ENCODE data around the gene CDK19. TPM values are rescaled to one million over a fixed set of nuclear protein-coding genes. Genes with fewer than 3 reads are reported as not detected.
"Not testable (repeated sequence)": the region's sequence is repeated elsewhere in the genome, so short reads cannot be mapped to it uniquely, and the experiment has no call there.

Gene CDK19
- total RNA-seq, 1 donor from 2014 or later, result 11.0 TPM

- Histone ChIP-seq H3K9me3 (ENCODE audit: control insufficient read depth in 3 of 3, low read length in 3 of 3) (no peaks in the 10 kb centered on the region), H3K9ac (ENCODE audit: low read depth in 1 of 3, low read length in 3 of 3) (no peak overlapping the region), H3K27me3 (ENCODE audit: control insufficient read depth in 3 of 3, insufficient read depth in 3 of 3, low read length in 3 of 3) (no peaks in the 10 kb centered on the region), H3K4me1 (ENCODE audit: control insufficient read depth in 3 of 3, insufficient read depth in 3 of 3, low read length in 3 of 3) (no peaks in the 10 kb centered on the region), H3K27ac (ENCODE audit: low read depth, low read length) (no peak overlapping the region), H3K36me3 (ENCODE audit: control insufficient read depth in 3 of 3, insufficient read depth in 3 of 3, low read length in 3 of 3) (peaks cover 5 to 11% (median 10%) of the 10 kb centered on the region in 3 donors), H3K4me3 (ENCODE audit: low read length in 3 of 3) (no peak overlapping the region)
Observed at GRCh38 chr6:110609101-110609500, 206.2 kb downstream of the CDK19 start.

GRCh38 chr6:110608151-110608550, 207.1 kb downstream of the CDK19 start:
- H3K27ac ChIP-seq (ENCODE audit: low read depth, low read length), result no peak overlapping the region
- no peak overlapping the region for H3K9ac ChIP-seq (ENCODE audit: low read depth in 1 of 3, low read length in 3 of 3)
- H3K27me3 ChIP-seq (ENCODE audit: control insufficient read depth in 3 of 3, insufficient read depth in 3 of 3, low read length in 3 of 3), result no peaks in the 10 kb centered on the region
- no peaks in the 10 kb centered on the region for H3K9me3 ChIP-seq (ENCODE audit: control insufficient read depth in 3 of 3, low read length in 3 of 3)
- peaks cover 0 to 9% (median 8%) of the 10 kb centered on the region in 3 donors for H3K36me3 ChIP-seq (ENCODE audit: control insufficient read depth in 3 of 3, insufficient read depth in 3 of 3, low read length in 3 of 3)
- no peaks in the 10 kb centered on the region for H3K4me1 ChIP-seq (ENCODE audit: control insufficient read depth in 3 of 3, insufficient read depth in 3 of 3, low read length in 3 of 3)
- H3K4me3 ChIP-seq (ENCODE audit: low read length in 3 of 3), result no peak overlapping the region

GRCh38 chr6:110606151-110606550, 209.1 kb downstream of the CDK19 start:
- no peak overlapping the region for H3K9ac ChIP-seq (ENCODE audit: low read depth in 1 of 3, low read length in 3 of 3)
- peaks cover 0 to 3% (median 0%) of the 10 kb centered on the region in 3 donors for H3K36me3 ChIP-seq (ENCODE audit: control insufficient read depth in 3 of 3, insufficient read depth in 3 of 3, low read length in 3 of 3)
- no peaks in the 10 kb centered on the region for H3K9me3 ChIP-seq (ENCODE audit: control insufficient read depth in 3 of 3, low read length in 3 of 3)
- H3K4me1 ChIP-seq (ENCODE audit: control insufficient read depth in 3 of 3, insufficient read depth in 3 of 3, low read length in 3 of 3), result no peaks in the 10 kb centered on the region
- H3K27ac ChIP-seq (ENCODE audit: low read depth, low read length), result no peak overlapping the region
- H3K4me3 ChIP-seq (ENCODE audit: low read length in 3 of 3), result no peak overlapping the region
- no peaks in the 10 kb centered on the region for H3K27me3 ChIP-seq (ENCODE audit: control insufficient read depth in 3 of 3, insufficient read depth in 3 of 3, low read length in 3 of 3)

DNA sequence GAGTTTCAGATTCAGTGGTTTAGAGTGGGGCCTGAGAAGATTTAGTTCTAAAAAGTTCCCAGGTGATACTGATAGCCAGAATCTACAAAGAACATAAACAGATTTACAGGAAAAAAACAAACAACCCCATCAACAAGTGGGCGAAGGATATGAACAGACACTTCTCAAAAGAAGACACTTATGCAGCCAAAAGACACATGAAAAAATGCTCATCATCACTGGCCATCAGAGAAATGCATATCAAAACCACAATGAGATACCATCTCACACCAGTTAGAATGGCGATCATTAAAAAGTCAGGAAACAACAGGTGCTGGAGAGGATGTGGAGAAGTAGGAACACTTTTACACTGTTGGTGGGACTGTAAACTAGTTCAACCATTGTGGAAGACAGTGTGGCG, 214.6 kb downstream of the CDK19 start:
- not testable (repeated sequence) for H3K4me3 ChIP-seq (ENCODE audit: low read length in 3 of 3); H3K36me3 ChIP-seq (ENCODE audit: control insufficient read depth in 3 of 3, insufficient read depth in 3 of 3, low read length in 3 of 3); H3K27me3 ChIP-seq (ENCODE audit: control insufficient read depth in 3 of 3, insufficient read depth in 3 of 3, low read length in 3 of 3); H3K9ac ChIP-seq (ENCODE audit: low read depth in 1 of 3, low read length in 3 of 3); H3K4me1 ChIP-seq (ENCODE audit: control insufficient read depth in 3 of 3, insufficient read depth in 3 of 3, low read length in 3 of 3); H3K27ac ChIP-seq (ENCODE audit: low read depth, low read length); H3K9me3 ChIP-seq (ENCODE audit: control insufficient read depth in 3 of 3, low read length in 3 of 3)

- no peak overlapping the region for H3K4me3 ChIP-seq (ENCODE audit: low read length in 3 of 3)
- no peak overlapping the region for H3K27ac ChIP-seq (ENCODE audit: low read depth, low read length)
Observed at GRCh38 chr6:110597761-110598160, 217.5 kb downstream of the CDK19 start.

DNA sequence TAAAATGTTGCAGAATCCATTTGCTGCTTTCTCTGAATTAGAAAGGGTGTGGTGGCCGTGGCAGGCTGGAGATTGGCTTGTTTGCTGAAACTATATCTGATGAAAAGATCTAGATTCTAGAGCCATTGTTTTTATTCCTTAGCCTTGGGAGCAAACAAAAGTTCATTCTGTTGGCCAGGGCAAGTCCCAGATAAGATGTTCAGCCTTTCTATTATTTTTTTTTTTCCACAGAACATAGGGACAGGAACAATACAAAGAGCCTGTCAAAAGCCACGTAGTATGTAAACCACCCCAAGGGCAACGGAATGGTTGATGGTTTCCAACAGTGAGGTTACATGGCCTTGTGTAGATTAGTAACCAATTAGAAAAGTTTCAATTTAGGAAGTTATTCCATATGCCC, 218.9 kb downstream of the CDK19 start:
- Histone ChIP-seq H3K9me3 (ENCODE audit: control insufficient read depth in 3 of 3, low read length in 3 of 3) (no peaks in the 10 kb centered on the region), H3K27ac (ENCODE audit: low read depth, low read length) (no peak overlapping the region), H3K9ac (ENCODE audit: low read depth in 1 of 3, low read length in 3 of 3) (no peak overlapping the region), H3K4me1 (ENCODE audit: control insufficient read depth in 3 of 3, insufficient read depth in 3 of 3, low read length in 3 of 3) (no peaks in the 10 kb centered on the region), H3K27me3 (ENCODE audit: control insufficient read depth in 3 of 3, insufficient read depth in 3 of 3, low read length in 3 of 3) (no peaks in the 10 kb centered on the region), H3K4me3 (ENCODE audit: low read length in 3 of 3) (no peak overlapping the region), H3K36me3 (ENCODE audit: control insufficient read depth in 3 of 3, insufficient read depth in 3 of 3, low read length in 3 of 3) (no peaks in the 10 kb centered on the region)

More at GRCh38 chr6:110597761-110598160, 217.5 kb downstream of the CDK19 start:
- Histone ChIP-seq H3K9ac (ENCODE audit: low read depth in 1 of 3, low read length in 3 of 3) (no peak overlapping the region), H3K9me3 (ENCODE audit: control insufficient read depth in 3 of 3, low read length in 3 of 3) (no peaks in the 10 kb centered on the region), H3K4me1 (ENCODE audit: control insufficient read depth in 3 of 3, insufficient read depth in 3 of 3, low read length in 3 of 3) (no peaks in the 10 kb centered on the region), H3K36me3 (ENCODE audit: control insufficient read depth in 3 of 3, insufficient read depth in 3 of 3, low read length in 3 of 3) (no peaks in the 10 kb centered on the region), H3K27me3 (ENCODE audit: control insufficient read depth in 3 of 3, insufficient read depth in 3 of 3, low read length in 3 of 3) (no peaks in the 10 kb centered on the region)

DNA sequence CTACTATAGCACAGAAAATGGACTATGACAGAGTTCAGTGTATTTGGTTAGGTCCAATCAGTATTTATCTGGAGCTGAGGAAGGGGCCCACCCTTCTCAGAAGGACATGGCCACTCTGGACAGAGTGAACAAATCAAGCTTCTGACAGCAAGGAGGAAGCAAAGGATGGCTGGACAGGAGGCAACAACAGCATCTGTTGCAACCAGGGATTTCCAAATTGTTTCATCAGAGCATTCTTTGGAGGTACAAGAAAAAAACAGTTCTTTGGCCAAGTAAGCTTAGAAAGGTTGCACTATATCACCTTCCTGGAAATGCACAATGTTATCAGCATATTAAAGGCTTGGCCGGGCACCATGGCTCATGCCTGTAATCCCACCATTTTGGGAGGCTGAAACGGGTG, 220.2 kb downstream of the CDK19 start:
- H3K36me3 ChIP-seq (ENCODE audit: control insufficient read depth in 3 of 3, insufficient read depth in 3 of 3, low read length in 3 of 3), result no peaks in the 10 kb centered on the region
- no peaks in the 10 kb centered on the region for H3K9me3 ChIP-seq (ENCODE audit: control insufficient read depth in 3 of 3, low read length in 3 of 3)
- no peak overlapping the region for H3K27ac ChIP-seq (ENCODE audit: low read depth, low read length)
- H3K4me1 ChIP-seq (ENCODE audit: control insufficient read depth in 3 of 3, insufficient read depth in 3 of 3, low read length in 3 of 3), result no peaks in the 10 kb centered on the region
- no peak overlapping the region for H3K9ac ChIP-seq (ENCODE audit: low read depth in 1 of 3, low read length in 3 of 3)
- H3K4me3 ChIP-seq (ENCODE audit: low read length in 3 of 3), result no peak overlapping the region
- H3K27me3 ChIP-seq (ENCODE audit: control insufficient read depth in 3 of 3, insufficient read depth in 3 of 3, low read length in 3 of 3), result no peaks in the 10 kb centered on the region

DNA sequence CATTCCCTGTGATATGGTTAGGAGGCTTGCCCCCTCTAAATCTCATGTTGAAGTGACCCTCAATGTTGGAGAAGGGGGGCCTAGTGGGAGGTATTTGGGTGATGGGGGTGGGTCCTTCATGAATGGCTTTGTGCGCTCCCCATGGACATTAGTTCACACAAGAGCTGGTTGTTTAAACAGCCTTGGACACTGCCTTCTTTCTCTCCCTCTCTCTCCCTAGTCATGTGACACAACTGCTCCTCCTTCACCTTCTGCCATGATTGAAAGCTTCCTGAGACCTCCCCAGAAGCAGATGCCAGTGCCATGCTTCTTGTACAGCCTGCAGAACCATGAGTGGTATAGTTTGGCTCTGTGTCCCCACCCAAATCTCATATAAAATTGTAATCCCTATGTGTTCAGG, 221.6 kb downstream of the CDK19 start:
- Histone ChIP-seq H3K36me3 (ENCODE audit: control insufficient read depth in 3 of 3, insufficient read depth in 3 of 3, low read length in 3 of 3) (no peaks in the 10 kb centered on the region), H3K4me3 (ENCODE audit: low read length in 3 of 3) (no peak overlapping the region), H3K27ac (ENCODE audit: low read depth, low read length) (no peak overlapping the region), H3K4me1 (ENCODE audit: control insufficient read depth in 3 of 3, insufficient read depth in 3 of 3, low read length in 3 of 3) (no peaks in the 10 kb centered on the region), H3K9ac (ENCODE audit: low read depth in 1 of 3, low read length in 3 of 3) (no peak overlapping the region), H3K9me3 (ENCODE audit: control insufficient read depth in 3 of 3, low read length in 3 of 3) (no peaks in the 10 kb centered on the region), H3K27me3 (ENCODE audit: control insufficient read depth in 3 of 3, insufficient read depth in 3 of 3, low read length in 3 of 3) (no peaks in the 10 kb centered on the region)

DNA sequence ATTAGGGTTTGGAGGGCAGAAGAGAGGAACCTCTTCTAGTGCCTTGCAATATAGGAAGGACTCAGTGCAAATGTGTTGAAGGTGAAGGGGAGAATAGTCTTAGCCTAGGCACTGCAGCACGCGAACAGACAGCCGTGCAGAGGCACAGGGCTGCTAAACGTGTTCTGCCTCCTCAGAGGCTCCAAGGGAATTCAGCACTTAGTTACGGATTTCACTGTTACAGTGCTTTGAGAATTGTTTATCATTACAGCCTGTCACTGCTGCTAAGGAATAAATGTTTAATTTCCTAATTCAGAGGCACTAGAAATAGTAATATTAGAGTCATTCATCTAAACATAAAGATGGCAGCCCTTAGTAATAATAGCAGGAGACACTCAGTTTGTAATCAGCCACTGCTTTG, 222.5 kb downstream of the CDK19 start:
- H3K27me3 ChIP-seq (ENCODE audit: control insufficient read depth in 3 of 3, insufficient read depth in 3 of 3, low read length in 3 of 3), result no peaks in the 10 kb centered on the region
- no peak overlapping the region for H3K27ac ChIP-seq (ENCODE audit: low read depth, low read length)
- H3K4me3 ChIP-seq (ENCODE audit: low read length in 3 of 3), result no peak overlapping the region
- no peak overlapping the region for H3K9ac ChIP-seq (ENCODE audit: low read depth in 1 of 3, low read length in 3 of 3)
- no peaks in the 10 kb centered on the region for H3K4me1 ChIP-seq (ENCODE audit: control insufficient read depth in 3 of 3, insufficient read depth in 3 of 3, low read length in 3 of 3)
- H3K36me3 ChIP-seq (ENCODE audit: control insufficient read depth in 3 of 3, insufficient read depth in 3 of 3, low read length in 3 of 3), result no peaks in the 10 kb centered on the region
- H3K9me3 ChIP-seq (ENCODE audit: control insufficient read depth in 3 of 3, low read length in 3 of 3), result no peaks in the 10 kb centered on the region

DNA sequence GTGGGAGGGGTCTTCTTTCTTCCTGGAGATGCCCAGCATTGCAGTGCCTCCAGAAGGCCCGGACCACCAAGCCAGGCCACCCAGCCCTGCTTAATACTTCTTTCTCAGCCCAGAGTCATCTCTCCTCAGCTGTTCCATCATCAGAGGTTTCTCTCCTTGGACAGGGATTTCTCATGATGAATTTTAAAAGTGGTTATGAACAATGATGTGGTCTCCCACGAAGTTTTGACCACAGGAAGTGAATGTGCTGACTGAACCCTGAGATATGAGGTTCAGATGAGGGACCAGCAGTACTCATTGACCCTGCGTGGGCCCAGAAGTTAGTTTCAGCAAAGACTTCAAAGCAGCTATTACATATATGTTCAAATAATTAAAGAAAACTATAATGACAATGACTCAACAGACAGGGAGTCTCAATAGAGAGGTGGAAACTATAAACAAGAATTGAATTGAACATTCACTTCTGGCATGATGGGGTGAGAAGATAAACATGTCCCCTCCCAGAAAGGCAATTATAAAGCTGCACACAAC, 224.4 kb downstream of the CDK19 start:
- Histone ChIP-seq H3K4me3 (ENCODE audit: low read length in 3 of 3) (no peak overlapping the region), H3K4me1 (ENCODE audit: control insufficient read depth in 3 of 3, insufficient read depth in 3 of 3, low read length in 3 of 3) (no peaks in the 10 kb centered on the region), H3K27me3 (ENCODE audit: control insufficient read depth in 3 of 3, insufficient read depth in 3 of 3, low read length in 3 of 3) (no peaks in the 10 kb centered on the region), H3K9ac (ENCODE audit: low read depth in 1 of 3, low read length in 3 of 3) (no peak overlapping the region), H3K9me3 (ENCODE audit: control insufficient read depth in 3 of 3, low read length in 3 of 3) (no peaks in the 10 kb centered on the region), H3K27ac (ENCODE audit: low read depth, low read length) (no peak overlapping the region), H3K36me3 (ENCODE audit: control insufficient read depth in 3 of 3, insufficient read depth in 3 of 3, low read length in 3 of 3) (no peaks in the 10 kb centered on the region)

Data from skeletal muscle tissue (tissue), 4 donors.